ENCODE results near the gene UMOD. TPM values are rescaled to one million over a fixed set of nuclear protein-coding genes. Genes with fewer than 3 reads are reported as not detected.
A peak's percentile ranks its signal among the peaks of the same experiment; 100 is the strongest.

The UMOD gene
- total RNA-seq, 1 donor from 2014 or later = not detected

DNA sequence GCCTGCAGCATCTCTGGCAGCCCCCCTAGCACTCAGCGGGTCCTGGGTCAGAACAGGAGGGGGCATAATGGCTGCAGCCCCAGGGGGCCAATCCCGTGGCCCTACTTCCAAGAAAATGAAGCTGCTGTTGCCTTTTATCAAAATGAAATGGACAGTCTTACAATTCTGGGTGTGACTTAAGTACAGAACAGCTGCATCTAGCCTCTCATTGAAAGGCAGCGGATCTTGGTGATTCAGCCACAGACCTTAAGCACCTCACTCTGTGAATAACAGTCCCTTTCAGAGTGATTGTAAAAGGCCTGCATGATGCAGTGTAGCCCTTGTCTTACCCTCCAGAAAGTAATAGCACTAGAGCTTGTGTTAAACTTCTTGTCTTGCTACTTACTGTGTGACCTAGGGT, 11.5 kb upstream of the UMOD start:
- no peak for DNase-seq (ENCODE audit: low read depth in 2 of 2)

DNA sequence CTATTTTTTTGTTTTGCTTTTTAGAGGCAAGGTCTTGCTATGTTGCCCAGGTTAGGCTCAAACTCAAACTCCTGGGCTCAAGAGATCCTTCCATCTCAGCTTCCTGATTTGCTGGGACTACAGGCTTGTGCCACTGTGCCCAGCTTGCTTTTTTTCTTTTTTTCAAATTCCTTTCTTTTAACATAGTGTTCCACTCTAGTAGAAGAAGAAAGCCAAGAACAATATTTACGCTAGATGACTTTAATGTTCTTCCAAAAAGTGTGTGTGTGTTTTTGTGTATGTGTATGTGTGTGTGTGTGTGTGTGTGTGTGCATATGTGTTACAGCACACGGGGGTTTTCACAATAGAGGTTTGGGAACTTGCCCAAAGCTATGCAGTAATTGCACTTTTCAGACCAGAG, 10.7 kb upstream of the UMOD start:
- DNase-seq (ENCODE audit: low read depth in 2 of 2) = no peak

DNA sequence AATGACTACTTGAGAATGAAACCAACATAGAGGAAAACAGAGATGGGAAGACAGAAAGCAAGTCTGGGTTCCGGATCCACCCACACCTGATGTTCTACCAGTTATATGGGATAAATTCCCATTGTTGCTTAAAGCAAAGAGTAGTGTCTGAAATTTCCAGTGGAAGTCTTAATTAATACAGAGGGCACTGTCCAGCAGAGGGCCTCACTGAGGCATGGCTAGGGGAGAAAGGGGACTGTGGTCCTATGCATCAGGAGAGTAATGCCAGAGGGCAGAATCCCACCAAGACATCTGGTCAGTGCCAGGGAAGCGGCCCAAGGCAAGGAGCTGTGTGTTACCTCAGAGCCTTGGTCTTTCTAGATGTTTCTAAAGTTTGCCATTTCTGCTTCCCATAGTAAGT, 7.5 kb upstream of the UMOD start:
- DNase-seq (ENCODE audit: low read depth in 2 of 2) = peak in 1 of 2 donors; percentile 7

DNA sequence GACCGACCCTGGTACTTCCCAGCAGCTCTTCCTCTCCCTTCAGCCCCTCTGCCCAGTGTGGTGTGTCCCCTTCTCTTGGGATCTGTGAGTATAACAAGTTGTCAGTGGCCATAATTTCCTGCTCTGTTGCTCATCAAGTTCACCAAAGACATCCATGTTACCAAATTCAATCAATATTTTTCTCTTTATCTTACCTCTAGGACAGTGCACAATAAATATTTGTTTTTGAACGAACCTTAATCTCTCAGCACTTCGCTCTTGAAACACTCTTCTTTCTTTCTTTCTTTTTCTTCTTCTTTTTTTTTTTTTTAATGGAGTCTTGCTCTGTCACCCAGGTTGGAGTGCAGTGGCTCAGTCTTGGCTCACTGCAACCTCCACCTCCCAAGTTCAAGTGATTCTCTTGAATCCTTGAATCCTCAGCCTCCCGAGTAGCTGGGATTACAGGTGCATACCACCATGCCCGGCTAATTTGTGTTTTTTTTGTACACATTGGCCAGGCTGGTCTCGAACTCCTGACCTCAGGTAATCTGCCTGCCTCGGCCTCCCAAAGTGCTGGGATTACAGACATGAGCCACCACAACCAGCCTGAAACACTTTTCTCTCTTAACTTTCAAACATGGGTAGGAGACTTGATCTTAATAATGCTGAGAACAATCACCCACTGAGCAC, 2.7 kb upstream of the UMOD start:
- no peak for DNase-seq (ENCODE audit: low read depth in 2 of 2)

DNA sequence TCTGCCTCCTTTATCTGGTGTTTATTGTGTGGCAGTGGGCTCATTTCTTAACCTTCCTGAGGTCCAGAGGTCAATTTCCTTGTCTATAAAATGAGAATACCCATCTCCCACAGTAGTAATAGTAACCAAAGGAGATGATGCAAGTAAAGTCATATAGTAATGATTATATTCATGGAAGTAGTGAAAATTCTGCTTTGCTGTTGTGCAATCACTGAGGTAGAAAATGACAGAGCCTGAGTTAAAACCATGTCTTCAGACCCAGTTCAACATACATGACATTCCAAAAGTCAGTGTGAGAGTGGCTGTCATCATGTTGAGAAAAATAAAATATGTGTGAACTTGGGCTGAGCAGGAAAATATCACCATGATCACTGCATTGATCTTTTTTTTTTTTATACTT, 864 bp upstream of the UMOD start:
- DNase-seq (ENCODE audit: low read depth in 2 of 2) = no peak

DNA sequence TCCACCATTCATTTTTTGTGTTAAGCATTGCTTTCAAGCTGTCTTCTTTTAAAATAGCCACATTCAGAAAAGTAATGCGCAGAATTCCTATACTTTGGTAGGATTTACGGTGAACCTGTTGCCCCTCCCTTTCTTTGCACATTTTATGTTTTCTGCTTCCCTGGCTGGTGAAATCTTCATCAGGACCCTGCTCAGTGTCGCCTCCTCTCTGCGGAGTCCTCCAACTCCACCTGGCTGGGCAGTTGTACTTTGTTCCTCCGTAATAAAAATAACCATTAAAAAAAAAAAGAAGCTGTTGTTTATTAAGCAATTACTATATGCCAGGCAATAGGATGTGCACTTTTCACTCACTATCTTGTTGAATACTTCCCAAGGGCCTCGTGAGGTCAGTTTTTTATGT, 2.9 kb downstream of the UMOD start:
- DNase-seq (ENCODE audit: low read depth in 2 of 2) = no peak

DNA sequence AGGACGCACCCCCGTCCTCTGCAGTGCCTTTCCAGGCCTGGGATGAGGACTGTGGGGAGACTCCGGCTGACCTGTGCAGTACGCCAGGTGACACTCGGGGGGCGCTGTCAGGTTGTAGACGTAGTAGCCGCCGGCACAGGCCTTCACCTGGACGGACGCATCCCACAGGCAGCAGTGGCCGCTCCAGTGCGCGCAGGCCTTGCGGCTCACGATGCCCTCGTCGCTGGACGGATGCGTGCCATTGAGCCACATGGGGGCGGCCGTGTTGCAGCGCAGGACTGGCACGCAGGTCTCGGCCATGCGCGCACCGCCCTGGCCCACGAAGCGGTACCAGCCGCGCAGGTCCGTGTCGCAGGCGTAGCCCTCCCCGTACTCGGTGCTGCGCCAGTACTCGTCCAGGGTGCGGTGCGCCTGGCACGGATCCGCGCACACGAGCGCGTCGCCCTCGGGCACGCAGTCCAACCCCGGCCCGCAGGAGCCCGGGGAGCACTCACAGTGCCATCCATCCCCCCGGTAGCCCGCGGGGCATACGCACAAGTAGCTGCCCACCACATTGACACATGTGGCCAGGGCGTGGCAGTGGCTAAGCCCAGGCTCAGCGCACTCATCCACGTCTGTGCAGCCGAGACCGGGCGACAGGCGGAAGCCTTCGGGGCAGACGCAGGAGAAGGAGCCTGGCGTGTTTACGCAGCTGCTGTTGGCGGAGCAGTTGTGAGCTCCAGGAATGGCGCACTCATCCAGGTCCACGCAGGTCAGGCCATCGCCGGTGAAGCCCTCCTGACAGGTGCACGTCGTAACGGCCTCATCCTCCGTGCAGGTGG, 3.9 kb downstream of the UMOD start:
- DNase-seq (ENCODE audit: low read depth in 2 of 2) = peak in 1 of 2 donors; percentile 14

DNA sequence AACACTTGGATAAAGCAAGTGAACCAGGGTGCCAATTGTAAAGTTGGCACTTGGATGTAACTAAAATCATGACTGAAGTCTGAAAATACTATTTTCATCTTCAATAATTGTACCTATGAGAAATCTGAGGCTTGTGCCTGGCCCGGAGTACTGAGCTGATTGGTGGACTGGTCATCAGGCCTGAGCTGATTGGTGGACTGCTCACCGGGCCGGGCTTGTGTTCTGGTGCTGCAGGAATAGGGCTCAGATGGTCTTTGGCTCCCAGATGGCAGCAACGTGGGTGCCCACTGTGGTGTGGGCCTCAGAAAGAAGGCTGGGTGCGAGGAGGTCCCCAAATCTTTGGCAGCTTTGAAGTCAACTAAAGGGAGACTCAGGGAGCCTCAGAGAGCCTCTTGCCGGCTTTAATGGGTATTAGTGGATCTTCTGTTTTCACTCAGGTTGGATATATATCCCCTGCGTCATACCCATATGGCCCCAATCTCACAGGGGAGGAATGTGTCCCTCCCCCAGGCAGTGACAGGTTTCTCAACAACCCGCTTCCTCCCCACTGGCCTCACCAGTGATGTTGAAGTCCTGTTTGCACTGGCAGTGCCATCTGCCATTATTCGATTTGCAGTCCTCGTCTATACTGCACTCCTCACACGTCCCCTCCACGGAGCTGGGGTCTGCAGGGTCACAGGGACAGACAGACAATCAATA, 4.7 kb downstream of the UMOD start:
- no peak for DNase-seq (ENCODE audit: low read depth in 2 of 2)

DNA sequence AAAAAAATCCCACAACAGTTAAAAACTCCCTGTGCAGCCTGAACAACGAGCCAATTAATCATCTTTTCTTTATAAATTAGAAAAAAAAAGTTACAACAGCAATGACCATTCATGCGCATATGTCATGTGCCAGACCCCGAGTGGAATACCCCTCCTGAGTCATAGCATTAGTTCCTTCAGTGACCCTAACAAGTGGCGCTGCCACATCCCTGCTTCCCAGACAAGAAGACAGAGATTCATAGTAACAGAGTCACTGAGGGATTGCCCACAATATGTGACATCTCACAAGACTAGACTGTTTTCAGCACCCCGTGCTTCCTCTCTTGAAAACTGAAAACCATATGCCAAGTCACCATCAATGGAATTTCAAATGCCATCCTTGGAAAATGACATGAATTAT, 7.9 kb downstream of the UMOD start:
- no peak for DNase-seq (ENCODE audit: low read depth in 2 of 2)

DNA sequence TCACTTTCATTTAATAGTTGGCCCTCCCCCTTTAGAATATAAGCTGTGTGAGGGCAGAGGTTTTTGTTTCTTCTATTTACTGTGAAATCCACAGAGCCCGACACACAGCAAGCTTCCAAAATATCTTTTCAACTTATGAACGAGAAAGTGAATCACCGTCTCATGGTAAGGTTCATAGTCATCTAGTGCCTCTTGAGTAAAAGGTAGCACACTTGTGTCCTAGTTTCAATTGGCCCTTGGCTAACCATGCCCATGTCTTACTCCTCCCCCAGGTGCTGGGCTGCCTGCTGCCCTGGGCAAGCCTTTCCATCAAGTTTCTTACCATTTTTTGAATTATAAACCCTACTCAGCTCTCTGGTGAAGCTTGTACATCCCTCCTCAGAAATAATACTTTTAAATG, 12.8 kb downstream of the UMOD start:
- DNase-seq (ENCODE audit: low read depth in 2 of 2) = no peak

DNA sequence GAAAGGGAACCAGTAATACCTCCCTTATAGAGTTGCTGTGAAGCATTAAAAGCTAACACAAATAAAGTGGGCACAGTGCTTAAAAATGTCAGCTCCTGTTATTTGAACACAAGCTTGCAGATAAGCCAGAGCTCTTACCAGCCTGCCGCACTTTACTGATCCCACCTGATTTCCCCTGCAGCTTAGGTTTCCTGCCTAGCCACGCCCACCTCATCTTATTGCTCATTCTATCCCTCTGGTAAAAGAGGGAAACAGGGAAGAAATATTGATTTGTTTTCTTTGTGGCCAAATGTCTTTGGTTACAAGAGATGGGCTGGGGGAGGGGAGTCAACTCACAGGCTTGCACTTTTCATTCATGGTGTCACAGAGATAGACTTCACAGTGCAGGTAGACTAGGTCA, 15.6 kb downstream of the UMOD start:
- no peak for DNase-seq (ENCODE audit: low read depth in 2 of 2)

DNA sequence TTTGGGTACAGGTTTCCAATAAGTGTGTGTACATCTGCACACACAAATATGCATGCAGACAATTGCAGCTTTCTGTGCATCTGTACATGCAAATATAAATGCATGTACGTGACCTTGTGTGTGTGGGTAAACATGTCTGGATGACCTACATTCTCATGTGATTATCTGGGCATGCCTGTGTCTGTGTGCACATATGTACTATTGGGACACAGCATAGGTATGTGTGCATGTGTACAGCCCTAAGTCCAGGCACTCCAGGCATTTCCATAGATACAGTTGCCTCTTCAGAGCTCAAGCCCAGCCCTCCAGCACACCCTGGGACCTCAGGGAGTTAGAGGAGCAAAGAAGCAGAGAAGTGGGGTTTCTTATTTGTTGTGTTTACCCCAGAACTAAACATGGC, 18.1 kb downstream of the UMOD start:
- DNase-seq (ENCODE audit: low read depth in 2 of 2) = no peak

DNA sequence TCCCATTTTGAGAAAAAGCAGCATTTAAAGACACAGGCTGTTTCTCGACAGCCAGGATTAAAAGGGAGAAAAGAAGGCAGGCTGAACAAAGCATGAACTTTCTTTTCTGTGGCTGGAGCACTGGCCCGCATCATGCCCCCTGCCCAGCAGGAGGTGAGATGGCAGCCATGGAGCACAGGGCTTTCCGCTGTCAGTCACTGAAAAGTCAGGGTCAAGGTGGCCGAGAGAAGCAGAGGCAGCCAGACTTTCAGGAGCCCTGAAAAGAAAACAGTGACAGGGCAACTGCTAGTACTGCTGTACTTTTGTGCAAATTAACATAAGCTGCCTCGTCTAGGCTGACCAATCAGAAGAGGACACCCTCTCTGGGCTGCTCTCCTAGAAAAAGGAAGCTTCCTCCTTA, 19.4 kb downstream of the UMOD start:
- DNase-seq (ENCODE audit: low read depth in 2 of 2) = no peak

DNA sequence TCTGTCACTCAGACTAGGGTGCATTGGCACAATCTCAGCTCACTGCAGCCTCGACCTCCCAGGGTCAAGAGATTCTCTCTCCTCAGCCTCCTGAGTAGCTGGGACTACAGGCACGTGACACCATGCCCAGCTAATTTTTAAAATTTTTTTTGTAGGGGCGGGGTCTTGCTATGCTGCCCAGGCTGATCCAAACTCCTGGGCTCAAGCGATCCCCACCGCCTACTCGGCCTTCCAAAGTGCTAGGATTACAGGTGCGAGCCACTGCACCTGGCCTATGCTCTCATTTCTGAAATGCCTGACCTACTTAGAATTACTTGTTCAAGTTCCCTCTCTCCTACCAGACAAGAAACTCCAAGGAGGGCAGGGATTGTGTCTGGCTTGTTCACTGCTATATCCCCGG, 20.1 kb downstream of the UMOD start:
- no peak for DNase-seq (ENCODE audit: low read depth in 2 of 2)

DNA sequence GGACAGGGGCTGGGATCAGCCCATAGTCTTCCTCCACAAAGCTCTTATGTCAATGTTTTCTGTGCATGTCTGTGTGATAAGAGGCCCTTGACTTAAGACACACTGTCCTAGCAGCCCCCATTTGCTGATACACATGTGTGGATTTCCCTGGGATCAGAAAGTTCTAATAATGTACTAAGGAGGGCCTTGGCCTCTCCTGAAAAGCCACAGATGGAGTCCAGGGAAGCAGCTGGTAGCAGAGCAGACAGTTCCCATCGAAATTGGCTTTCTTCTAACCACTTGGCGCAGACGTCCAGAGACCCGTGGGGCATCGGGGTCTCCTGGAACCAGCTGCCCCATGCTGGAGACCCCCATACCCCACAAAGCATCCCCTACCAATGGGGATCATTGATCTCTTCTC, 20.9 kb downstream of the UMOD start:
- DNase-seq (ENCODE audit: low read depth in 2 of 2) = no peak

DNA sequence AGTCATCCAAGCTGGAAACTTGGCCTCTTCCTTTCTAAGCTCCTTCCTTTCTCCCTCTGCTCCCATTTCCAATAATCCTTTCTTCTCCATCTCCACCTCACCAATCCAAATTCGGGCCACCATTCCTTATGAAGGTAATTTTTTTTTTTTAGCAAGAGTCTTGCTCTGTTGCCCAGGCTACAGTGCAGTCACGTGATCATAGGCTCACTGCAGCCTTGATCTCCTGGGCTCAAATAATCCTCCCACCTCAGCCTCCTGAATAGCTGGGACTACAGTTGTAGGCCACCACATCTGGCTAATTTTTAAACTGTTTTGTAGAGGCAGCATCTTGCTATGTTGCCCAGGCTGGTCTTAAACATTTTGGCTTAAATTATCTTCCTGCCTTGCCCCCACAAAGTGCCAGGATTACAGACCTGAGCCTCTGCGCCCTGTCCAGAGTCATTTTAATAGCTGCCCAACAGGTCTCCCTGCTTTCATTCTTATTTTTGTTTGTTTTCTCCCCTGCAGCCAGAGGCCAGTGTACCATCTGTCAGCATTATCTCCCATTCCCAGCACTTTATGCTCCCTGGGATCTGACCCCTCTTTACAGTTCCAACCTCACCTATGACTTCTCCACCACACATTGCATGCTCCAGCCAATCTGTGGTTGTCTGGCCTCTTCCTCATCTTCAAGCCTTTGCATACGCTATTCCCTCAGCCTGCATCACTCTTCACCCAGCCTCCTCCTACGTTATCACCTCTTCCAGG, 22.9 kb downstream of the UMOD start:
- DNase-seq (ENCODE audit: low read depth in 2 of 2) = no peak

DNA sequence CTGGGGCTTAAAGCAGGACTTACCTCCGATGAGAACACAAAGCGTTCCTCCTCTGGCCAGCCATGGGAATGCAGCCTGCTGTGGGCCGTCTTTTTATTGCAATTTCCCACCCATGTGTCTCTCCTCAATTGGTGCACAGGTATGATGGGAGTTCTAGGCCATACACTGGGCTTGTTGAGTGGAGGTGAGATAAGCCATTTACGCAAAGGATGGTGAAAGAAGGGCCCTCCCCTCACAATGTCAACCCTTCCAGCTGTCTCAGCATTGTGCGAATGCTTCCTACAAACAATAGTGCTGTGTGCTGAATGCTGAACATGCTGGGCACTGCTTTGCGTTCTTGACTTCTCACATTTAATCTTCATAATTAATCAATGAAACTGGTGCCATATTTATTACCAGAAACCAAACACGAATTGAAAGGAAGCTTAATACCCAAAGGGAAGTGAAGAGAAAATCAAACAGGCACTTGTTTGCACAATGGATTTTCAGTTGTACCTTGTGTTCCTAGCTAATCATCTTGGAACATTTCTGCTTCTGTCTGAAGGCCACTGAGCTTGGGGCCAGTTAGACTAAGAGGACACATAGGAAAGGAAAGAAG, 25.0 kb downstream of the UMOD start, which contains the start of gene GP2:
GP2 (minus strand) TSS at position 70 of the 598 bp plus-strand sequence. CDS start 1,082 bp downstream, outside the sequence.
- no peak for DNase-seq (ENCODE audit: low read depth in 2 of 2)

DNA sequence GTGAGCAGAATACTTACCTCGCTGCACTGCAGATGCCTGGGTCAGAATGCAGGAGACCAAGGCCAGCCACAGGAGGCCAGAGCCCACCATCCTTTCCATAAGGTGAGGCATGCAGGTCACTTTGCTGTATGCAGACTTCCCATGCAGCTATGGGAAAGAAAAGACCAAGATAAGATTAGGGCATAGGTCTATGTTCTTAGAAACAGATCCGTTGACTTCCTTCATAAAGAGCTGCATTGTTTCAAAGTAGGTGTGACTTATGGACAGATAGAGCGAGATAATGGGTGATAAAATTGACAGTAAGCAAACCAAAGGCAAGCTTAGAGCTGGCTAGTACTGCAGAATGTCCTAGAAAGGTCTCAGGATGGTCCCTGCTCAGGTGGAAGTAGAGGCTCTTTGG, 26.2 kb downstream of the UMOD start:
- no peak for DNase-seq (ENCODE audit: low read depth in 2 of 2)

DNA sequence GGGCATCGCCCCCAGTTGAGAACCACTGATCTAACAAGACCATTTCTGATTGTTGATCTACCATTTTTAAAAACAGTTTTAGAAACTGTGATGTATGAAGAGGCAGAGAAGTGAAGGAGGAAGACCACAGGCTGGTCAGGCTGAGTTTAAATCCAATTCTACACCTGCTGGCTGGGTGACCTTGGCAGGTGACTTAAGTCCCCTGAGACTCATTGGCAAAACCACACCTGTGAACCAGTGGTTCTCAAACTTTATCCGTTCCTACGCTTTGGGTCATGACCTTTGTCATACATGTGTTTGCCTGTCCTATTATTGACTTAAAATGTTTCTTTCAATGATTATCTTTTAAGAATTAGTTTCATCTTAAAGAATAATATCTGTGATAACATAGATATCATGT, 27.5 kb downstream of the UMOD start:
- no peak for DNase-seq (ENCODE audit: low read depth in 2 of 2)

DNA sequence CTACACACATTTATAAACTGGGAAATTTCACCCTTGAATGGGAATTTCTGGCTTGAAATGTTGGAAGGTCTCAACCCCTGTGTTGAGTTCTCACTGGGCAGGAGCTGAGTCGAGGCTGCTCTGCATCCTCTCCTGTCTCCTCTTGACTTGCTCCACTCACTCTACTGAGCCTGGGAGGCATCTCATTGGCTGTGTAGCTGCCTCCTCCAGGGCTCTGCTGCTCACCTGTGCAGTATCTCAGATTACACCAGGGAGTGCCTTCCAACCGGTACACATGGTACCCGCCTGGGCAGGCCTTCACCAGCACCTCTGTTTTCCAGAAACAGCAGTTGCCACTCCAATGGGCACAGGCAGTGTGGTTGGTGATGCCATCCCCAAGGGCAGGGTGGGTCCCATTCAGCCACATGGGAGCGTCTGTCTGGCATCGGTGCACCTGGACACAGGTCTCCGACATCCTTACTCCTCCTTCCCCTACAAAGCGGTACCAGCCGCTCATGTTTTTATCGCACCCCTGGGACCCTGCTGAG, 28.9 kb downstream of the UMOD start:
- DNase-seq (ENCODE audit: low read depth in 2 of 2) = no peak

DNA sequence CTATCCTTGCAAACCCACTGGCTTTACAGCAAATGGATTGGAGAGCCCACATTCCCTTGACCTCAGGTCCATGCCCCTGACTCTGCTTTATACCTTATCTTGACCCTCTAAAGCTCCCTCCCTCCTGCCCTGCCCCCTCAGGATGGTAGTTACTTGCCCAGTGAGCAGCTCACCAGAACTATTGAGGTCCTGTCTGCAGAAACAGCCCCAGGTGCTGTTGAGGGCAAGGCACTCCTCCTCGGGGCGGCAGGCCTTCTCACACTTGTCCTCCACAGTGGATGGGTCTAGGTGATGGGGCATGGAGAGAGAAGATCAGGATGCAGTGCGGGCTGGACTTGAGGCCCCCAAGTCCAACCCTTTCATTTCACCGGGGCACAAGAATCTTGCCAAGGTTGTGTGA, 29.8 kb downstream of the UMOD start:
- no peak for DNase-seq (ENCODE audit: low read depth in 2 of 2)
